GM19372 (cell line): ENCODE data around the gene APOB.
"Not testable (repeated sequence)": the region's sequence is repeated elsewhere in the genome, so short reads cannot be mapped to it uniquely, and the experiment has no call there.

Source experiments
- ATAC-seq: cut with Tn5 transposase; IDR thresholded peaks from one replicate; pipeline ENCODE4 v1.9.1; 2021; ENCODE audit warnings: mild to moderate bottlenecking, low read depth, moderate library complexity; ENCODE audit not compliant: unreplicated experiment

APOB gene

DNA sequence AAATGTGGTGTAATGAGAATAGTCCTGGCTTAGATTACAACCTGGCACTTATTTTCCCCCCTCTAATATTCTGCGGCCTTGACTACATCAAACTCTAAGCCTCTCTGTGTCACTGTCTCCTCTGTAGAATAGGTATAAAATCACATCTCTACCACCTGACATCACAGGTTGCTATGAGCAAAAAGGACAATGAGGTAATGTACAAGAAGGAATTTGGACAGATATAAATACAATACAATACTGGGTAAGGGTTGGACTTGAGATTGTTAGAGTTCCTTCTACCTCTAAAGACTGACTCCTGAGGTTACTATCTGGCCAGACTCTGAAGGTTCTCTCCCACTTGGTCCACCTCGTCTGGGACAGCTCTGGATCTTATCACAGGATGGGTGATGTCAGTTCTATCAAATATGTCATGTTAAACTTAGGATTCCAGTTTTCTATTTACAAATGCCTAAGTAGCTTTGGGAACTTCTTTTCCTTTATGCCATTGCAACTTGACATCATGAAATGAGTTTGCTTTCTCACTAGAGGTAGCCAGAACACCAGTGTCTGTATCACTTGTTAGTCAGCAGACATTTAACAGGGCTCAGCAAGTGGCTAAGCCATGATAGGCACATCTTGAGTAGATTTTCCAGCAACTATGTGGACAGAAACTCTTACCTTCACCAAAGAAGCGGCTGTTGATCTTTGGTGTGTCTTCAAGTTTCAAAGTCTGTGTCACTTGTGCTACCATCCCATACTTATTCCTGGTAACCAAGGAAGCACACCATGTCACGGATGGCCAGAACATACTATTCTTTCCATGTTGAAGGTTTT lies 9.5 kb downstream of the APOB start:
- no peak for ATAC-seq

DNA sequence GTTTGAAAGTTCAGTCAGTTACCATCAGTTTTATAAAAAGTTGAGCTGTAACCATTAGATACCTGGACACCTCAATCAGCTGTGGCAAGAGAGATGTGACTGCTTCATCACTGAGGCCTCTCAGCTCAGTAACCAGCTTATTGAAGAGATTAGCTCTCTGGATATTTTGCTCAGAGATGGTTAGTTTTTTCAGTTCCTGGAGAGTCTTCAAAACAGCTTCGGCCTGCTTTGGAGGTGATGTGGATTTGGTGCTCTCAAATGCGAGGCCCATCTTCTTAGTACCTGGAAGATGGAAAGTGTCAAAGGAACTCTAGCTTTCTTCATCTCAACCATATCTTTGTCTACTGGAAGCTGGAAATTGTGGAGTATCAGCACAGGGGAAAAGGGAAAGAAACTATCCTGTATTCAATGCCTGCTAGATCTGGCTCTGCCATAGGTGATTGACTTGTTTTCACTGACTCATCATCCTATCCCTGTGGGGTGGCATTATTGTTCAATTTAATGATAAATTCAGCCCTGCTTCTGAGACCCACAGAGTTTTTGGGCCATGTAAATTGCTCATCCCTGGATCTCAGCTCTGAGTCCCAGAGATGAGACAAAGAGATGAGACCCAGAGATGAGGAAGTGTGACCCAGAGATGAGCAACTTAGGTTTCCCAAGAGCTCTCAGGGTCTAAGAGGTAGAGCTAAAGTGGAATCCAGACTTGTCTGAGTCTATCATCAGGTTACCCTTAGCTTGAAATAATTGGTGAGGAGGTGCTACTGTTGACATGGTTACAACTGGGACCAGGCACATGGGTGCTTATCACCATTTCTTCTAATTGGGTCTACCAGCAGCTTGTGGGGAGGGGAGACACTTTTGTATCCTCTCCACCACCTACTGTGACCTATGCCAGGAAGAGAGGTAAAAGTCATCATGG lies 10.4 kb downstream of the APOB start:
- ATAC-seq: no peak

DNA sequence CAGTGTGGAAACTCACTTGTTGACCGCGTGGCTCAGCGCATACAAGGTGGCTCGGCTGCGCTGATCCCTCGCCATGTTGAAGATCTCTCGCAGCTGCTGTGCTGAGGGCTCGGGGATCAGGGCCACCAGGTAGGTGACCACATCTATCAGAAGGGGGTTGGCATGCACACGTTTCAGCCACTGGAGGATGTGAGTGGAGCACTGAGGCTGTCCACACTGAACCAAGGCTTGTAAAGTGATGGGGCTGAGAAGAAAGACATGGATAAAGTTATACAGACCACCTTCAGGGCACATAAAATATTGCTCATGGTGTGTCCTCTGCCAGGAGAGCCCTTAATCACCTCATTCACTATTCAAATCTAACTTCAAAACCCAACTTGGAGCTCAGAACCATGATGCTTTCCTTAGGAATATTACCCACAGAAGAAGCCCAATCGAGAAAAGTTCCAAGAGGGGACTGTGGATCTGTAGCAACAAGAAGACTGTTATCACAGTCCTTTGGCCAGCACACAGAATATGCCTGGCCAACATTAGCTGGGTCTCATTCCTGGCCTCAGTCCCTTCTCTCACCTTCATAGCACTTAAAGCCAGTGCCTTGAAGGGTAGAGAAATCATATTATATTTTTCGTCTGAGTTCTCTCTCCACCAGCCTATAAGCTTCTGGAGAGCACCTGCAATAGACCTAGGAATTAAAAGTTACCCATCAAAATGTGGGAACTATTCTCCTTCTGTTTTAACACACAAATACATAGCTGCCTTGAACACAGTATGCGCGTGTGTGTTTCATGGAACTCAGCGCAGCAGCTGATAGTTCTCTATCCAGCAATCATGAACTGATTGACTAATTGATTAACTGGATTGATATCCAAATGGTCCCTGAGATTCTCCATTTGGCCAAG lies 11.3 kb downstream of the APOB start:
- ATAC-seq: no peak

DNA sequence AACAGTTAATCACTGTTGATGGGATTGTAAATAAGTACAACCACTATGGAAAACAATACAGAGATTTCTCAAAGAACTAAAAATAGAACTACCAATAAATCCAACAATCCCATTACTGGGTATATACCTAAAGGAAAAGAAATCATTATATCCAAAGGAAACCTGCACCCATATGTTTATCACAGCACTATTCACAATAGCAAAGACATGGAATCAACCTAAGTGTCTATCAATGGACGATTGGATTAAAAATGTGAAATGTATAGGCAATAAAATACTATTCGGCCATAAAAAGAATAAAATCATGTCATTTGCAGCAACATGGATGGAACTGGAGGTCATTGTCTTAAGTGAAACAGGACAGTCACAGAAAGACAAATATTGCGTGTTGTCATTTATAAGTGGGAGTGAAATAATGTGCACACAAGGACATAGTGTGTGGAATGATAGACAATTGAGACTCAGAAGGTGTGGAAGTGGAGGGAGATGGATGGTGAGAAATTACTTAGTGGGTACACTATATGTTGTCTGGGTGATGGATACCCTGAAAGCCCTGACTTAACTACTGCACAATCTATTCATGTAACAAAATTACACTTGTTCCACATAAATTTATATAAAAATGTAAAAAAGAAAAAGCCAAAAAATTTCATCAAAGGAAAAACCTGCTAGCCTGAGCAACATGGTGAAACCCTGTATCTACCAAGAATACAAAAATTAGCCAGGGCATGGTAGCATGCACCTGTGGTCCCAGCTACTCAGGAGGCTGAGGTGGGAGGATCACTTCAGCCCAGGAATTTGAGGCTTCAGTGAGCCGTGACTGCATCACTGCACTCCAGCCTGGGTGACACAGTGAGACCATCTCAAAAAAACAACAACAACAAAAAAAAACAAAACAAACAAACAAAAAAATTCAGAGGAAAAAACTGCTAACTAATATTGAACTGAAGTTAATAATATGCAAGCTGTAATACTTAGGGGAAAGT lies 12.6 kb downstream of the APOB start:
- ATAC-seq: no peak

DNA sequence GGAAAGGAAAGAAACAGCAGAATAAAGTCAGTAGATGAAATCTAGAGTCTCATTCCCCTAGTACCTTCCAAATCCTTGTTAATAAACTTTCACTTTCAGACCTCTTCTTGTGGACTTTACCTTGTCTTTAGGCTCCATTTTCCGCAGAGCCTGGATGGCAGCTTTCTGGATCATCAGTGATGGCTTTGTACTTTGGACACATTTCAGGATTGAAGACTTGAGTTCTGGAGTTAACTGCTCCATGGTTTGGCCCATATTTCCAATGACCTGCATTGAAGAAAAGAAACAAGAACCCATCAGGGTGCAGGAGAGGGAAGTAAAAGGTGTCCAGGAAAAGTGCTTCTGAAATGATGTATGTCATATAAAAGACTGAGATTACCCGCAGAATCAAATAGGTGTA lies 14.4 kb downstream of the APOB start:
- ATAC-seq: no peak

DNA sequence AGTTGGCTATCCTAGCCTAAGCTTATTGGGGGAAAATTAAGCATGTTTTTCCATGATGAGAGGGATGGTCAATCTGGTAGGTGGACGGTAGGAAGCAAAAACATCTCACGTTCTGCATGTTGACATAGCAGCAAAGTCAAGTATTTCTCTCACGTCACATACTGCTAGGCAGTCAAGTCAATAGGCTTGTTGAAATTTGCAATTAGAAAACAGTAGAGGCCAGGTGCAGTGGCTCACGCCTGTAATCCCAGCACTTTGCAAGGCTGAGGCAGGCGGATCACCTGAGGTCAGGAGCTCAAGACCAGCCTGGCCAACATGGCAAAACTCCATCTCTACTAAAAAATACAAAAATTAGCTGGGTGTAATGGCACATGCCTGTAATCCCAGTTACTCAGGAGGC lies 14.9 kb downstream of the APOB start:
- ATAC-seq: not testable (repeated sequence)

DNA sequence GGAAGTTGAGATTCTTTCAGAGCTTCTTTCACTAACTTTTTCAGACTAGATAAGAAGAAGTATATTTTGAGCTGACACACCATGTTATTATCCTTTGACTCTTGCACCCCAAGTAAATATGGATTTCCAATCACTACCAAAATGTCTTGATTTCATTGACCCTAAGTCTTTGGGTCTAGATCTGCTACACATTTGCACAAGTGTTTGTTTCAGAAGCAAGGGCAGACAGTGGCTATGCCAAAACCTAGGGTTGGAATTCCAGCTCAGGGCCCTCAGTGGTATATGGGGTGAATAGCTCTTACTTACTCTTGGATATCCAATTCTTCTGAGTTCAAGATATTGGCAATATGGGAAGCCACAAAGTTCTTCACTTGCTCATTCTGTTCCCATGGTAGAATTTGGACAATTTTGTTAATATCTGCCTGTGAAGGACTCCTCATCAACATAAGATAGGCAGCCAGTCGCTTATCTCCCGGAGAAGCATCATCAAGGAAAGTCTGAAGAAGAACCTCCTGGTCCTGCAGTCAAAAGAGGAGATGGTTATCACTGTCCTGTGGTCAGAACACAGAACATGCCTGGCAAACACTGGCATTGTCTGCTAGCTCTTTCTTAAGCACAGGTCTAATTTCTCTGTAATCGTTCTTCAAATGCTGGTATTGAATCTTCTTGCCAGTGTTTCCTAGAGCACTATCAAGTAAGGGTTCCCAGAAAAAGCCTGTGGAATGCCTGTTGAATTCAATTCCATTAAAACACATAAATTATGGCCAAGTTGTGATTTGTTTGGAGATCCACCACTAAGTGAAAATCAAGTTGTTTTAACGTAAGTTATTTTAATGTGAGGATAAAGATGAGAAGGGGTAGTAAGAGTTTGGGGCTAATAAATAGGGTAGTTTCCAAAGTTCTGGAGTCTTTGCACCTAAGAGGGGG lies 15.6 kb downstream of the APOB start:
- no peak for ATAC-seq

DNA sequence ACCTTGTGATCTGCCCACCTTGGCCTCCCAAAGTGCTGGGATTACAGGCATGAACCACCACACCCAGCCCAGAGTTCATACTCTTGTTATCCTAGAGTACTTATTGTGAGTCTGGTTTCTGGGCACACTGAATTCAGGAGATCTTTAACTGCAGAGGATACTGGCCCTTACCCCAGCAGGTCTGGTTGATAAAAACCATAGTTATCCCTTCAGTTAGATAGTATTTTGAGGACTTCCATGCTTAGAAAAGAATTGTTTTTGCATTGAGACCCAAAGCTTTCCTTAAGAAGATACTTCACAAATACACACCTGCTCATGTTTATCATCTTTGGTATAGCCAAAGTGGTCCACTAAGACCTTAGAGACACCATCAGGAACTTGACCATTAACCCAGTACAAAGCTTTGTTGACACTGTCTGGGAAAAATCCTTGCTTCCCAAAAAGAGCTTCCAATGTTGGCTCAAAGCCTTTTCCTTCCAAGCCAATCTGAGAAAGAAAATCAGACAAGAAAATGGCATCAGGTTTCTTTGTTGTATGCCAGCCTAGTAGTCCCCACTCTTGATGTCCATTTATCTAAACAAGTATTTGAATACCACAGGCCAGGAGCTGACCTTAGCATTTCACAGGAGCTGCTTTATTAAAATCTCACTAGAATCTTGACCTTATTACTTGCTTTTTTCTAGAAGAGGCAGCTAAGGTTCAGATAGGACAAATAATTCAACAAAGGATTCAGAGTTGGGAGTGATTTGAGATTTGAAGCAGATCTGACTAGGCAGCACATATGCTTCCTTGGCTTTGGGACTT lies 17.2 kb downstream of the APOB start:
- no peak for ATAC-seq

DNA sequence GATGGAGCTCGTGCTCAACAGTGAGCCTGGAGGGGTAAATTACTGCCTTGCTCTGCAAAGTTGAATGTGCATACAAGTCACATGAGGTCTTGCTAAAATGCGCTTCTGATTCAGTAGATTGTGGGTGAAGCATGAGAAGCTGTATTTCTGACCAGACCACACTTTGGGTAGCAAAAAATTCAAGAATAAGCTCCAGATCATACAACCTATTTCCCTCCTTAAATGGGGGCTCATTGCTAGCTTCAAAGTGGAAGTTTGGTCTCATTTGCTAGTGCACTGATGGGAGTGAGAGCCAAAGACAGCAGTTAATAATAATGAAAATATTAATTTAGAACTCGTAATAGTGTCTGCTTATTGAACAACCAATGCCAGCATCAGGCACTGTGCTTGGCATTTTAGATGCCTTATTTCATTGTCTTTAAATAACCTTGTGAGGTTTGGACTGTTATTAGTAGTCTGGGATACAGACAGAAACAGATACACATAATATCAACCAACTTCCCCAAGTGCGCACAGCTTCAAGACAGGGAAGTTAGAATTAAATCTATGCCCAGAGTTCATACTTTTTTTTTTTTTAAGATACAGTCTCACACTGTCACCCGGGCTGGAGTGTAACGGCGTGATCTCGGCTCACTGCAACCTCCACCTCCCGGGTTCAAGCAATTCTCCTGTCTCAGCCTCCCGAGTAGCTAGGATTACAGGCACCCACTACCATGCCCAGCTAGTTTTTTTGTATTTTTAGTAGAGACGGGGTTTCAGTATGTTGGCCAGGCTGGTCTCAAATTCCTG lies 18.0 kb downstream of the APOB start:
- no peak for ATAC-seq

DNA sequence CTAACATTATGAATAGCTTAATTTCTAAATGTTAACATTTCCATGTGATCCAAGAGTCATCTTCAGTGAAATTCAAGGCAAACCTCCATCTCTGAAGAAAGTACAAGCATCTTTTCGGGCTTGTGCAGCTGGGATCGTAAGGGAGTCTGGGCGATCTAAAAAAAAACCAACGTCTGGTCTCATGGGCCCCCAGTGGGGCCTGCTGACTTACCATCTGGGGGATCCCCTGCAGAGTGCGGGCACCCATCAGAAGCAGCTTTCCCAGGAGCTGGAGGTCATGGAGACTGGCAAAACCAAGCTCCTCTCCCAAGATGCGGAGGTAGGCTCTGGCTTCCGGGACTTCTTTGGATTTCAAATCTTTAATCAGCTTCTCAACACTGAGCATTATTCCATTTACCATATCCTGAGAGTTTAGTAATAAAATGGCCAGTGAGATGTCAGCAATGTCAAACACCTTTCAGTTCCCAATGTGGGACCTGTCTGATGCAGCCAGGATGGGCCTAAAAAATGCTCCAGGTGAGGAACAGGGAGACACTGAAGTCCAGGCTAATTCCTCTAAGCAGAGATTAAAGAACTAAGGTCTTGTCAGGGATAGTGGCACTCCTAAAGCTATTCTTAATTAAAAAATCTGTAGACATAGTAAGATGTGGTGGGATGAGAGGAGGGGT lies 19.0 kb downstream of the APOB start:
- ATAC-seq: no peak

DNA sequence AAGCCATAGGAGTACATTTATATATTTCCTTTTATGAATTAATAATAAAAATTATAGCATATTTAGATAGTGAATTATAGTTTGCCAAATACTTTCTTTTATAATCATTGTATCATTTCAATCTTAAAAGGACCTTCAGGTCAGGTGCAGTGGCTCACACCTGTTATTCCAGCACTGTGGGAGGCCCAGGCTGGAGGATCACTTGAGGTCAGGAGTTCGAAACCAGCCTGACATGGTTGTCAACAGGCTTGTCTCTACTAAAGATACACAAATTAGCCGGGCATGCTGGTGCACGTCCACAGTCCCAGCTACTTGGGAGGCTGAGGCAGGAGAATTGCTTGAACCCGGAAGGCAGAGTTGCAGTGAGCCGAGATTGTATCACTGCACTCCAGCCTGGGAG lies 19.7 kb downstream of the APOB start:
- ATAC-seq: no peak

DNA sequence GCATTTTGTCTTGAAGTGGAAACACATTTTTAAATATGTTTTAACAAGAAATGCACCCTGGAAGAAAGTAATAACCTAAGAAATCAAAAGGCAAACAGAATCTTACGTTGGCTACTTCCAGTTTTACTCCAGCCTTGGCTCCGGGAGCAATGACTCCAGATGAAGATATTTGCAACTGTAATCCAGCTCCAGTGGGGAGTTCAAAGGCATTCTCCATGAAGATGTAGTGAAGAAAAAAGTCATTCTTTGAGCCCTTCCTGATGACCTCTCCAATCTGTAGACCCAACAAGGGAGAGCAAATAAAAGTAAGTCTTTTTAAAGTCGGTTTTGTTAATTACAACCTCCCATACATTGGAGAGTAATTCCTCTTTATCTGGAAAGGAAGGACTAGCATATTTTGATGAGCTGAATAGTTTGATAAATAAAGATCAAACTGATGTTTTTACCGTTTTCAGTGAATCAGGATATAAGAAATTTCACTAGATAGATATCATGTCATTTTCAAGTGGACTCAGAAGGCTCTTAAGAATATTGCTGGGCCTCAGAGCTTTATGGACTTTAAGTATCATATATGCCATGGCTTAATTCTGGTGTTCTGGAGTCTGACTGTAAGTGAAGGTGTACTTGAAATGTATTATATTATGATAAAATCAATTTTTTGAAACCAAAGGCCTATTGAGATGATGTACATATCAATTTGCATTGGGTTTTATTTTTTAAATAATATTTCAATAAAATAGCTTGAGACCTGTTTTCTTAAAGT lies 20.3 kb downstream of the APOB start:
- ATAC-seq: no peak

DNA sequence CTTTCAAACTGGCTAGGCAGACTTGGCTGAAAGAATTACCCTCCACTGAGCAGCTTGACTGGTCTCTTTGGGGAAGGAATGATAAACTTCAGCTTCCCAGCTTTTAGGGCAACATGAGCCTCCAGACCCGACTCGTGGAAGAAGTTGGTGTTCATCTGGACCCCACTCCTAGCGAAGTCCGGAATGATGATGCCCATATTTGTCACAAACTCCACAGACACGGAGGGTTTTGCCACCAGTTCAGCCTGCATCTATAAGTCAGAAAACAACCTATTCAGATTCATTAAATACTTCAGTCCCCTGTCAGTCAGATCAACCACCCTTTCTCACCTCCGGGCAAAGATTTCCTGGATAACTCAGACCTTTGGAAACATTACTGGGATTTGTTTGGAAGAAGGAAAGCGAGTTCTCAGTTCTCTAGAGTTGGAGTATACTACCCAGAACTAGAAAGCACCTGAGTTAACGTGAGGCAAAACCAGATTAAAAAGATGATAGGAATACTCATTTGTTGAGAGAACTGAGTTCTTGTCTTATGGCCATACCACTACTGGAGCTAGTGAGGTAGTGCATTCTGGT lies 21.0 kb downstream of the APOB start:
- no peak for ATAC-seq

DNA sequence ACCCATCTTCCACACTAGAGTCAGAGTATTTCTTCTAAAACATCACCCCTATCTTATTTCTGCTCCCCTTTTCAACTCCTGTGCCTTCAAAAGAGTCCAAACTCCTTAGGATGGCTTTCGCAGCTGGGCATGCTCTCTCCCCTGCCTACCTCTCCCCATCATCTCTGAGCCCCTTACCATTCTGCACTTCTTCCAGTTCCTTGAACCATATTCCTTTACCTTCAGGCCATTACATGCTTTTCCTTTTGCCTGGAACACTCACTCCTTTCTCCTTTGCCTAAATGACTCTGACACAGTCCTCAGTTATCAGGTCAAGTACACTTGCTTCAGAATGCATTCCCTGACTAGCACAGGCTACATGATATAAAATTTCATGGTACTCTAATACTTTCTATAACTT lies 22.4 kb downstream of the APOB start:
- ATAC-seq: no peak

DNA sequence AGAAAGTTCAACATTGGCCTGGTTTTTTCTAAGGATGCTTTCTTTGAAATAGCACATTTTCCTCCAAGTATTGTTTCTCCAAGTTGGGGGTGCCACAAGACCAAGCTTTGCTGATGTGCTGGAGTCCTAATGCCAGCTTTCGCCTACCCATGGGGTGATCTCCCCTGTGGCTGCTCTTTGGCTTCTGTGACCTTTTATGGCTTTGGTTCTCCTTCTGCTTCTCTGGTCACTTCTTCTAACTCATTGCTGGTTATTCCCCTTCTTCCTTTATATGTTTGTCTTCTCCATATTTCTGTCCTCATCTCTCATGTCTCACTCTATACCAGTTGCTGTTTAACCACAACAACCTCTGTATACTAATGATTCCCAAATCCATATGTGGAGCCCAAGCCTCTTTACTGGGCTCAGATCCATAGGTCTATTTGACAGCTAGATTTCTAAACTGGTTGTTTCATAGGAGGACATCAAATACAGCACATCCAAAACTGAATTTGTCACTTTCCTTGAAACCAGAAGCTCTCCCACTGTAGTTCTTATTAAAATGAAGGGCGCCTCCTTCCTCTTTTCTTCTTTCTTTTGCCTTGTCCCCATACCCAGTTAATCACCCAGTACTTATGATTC lies 23.1 kb downstream of the APOB start:
- no peak for ATAC-seq
